Smooth muscle cell (in vitro differentiated cells): ENCODE measurements around the gene PTPN18. TPM values are rescaled to one million over a fixed set of nuclear protein-coding genes. Genes with fewer than 3 reads are reported as not detected.

Experiments
- DNase-seq: peaks from one replicate; lab custom pipeline; 2025; ENCODE audit not compliant: unreplicated experiment; lab: John Stamatoyannopoulos, UW
- H2AFZ ChIP-seq: fragments of 200-600 bp; sonication (generic); 2 replicates; pipeline ENCODE4 v1.6.0; 2016; ENCODE audit warnings: antibody characterized with exemption, low read depth, mild to moderate bottlenecking
- H3F3A ChIP-seq: fragments of 200-600 bp; sonication (generic); 2 replicates; pipeline ENCODE4 v1.6.0; 2017; ENCODE audit warnings: antibody characterized with exemption, low read depth
- H3K27ac ChIP-seq: fragments of 200-600 bp; sonication (generic); 2 replicates; pipeline ENCODE4 v1.5.1; 2016; ENCODE audit warnings: low read depth, mild to moderate bottlenecking
- H3K27me3 ChIP-seq: fragments of 200-600 bp; sonication (generic); 2 replicates; pipeline ENCODE4 v1.6.1; 2016; ENCODE audit warnings: low read depth, mild to moderate bottlenecking
- H3K36me3 ChIP-seq: fragments of 200-600 bp; sonication (generic); 2 replicates; pipeline ENCODE4 v1.5.1; 2016; ENCODE audit warnings: low read depth
- H3K4me1 ChIP-seq: fragments of 200-600 bp; sonication (generic); 2 replicates; pipeline ENCODE4 v1.5.1; 2016; ENCODE audit warnings: low read depth
- H3K4me2 ChIP-seq: fragments of 200-600 bp; sonication (generic); 2 replicates; pipeline ENCODE4 v1.6.0; 2016; ENCODE audit warnings: mild to moderate bottlenecking
- H3K4me3 ChIP-seq: fragments of 200-600 bp; sonication (generic); 2 replicates; pipeline ENCODE4 v1.5.1; 2016; ENCODE audit warnings: mild to moderate bottlenecking
- H3K79me2 ChIP-seq: fragments of 200-600 bp; sonication (generic); 2 replicates; pipeline ENCODE4 v1.6.0; 2016; ENCODE audit warnings: low read depth, mild to moderate bottlenecking
- H3K9ac ChIP-seq: fragments of 200-600 bp; sonication (generic); 2 replicates; pipeline ENCODE4 v1.6.0; 2016; ENCODE audit warnings: low read depth
- H3K9me3 ChIP-seq: fragments of 200-600 bp; sonication (generic); replicated peaks from 2 replicates; pipeline ENCODE4 v1.5.1; 2016; ENCODE audit warnings: low read depth
- H4K20me1 ChIP-seq: fragments of 200-600 bp; sonication (generic); 2 replicates; pipeline ENCODE4 v1.6.0; 2016; ENCODE audit warnings: low read depth
- CTCF ChIP-seq: fragments of 200-600 bp; sonication (generic); IDR thresholded peaks from 2 replicates; pipeline ENCODE4 v1.5.1; 2017; ENCODE audit warnings: borderline replicate concordance, mild to moderate bottlenecking, antibody characterized with exemption; ENCODE audit not compliant: insufficient read depth, poor library complexity, severe bottlenecking
- WGBS: methylation state at CpG from one replicate; pipeline ENCODE4 v1.1.7; 2016; ENCODE audit warnings: low lambda C conversion rate; 5-methylcytosine and 5-hydroxymethylcytosine counted together
- polyA plus RNA-seq: library from polyadenylated mRNA; unstranded; fragments of >200 nt; fragmentation: Nextera tagmentation; extraction: Ambion mirVana; gene quantifications from 2 replicates; pipeline ENCODE4 v1.2.1, GENCODE V29; 2016
- total RNA-seq: library from RNA; depleted of rRNA; stranded (reverse); fragments of >200 nt; gene quantifications from 2 replicates; pipeline ENCODE4 v1.2.3, GENCODE V29; 2014

PTPN18 gene
- total and polyA plus RNA-seq, 2 experiments from 2014 or later = 4.4 to 10.2 TPM

- no peak overlapping the region for H3K27ac ChIP-seq
- no peaks in the 10 kb centered on the region for H3K9me3 ChIP-seq
- no peaks in the 10 kb centered on the region for H3K4me1 ChIP-seq
- H3K9ac ChIP-seq = no peak overlapping the region
- H3K36me3 ChIP-seq = no peaks in the 10 kb centered on the region
- no peaks in the 10 kb centered on the region for H4K20me1 ChIP-seq
- WGBS = 81% methylated on average over 3 of the region's 3 CpGs
- H3F3A ChIP-seq = no peaks in the 10 kb centered on the region
- DNase-seq = no peak
- H2AFZ ChIP-seq = no peak overlapping the region
- no peak for TF ChIP-seq CTCF
- no peaks in the 10 kb centered on the region for H3K79me2 ChIP-seq
- no peak overlapping the region for H3K4me2 ChIP-seq
- no peak overlapping the region for H3K4me3 ChIP-seq
- H3K27me3 ChIP-seq = peaks cover 13% of the 10 kb centered on the region
These were observed 36.3 kb upstream of the PTPN18 start for GRCh38 chr2:130319536-130319935.

- Histone ChIP-seq H2AFZ (peak overlapping the region; percentile 92), H3K4me2 (peak overlapping the region; percentile 84), H3K36me3 (no peaks in the 10 kb centered on the region), H3K4me1 (peaks cover 9% of the 10 kb centered on the region), H3K9ac (peak overlapping the region; percentile 47), H3K4me3 (peak overlapping the region; percentile 54), H3K27ac (peak overlapping the region; percentile 83), H3K79me2 (no peaks in the 10 kb centered on the region), H4K20me1 (no peaks in the 10 kb centered on the region), H3F3A (peaks cover 11% of the 10 kb centered on the region), H3K9me3 (no peaks in the 10 kb centered on the region), H3K27me3 (peaks cover 18% of the 10 kb centered on the region)
- DNase-seq = peak; percentile 63
- peak; percentile 48 for TF ChIP-seq CTCF
- 9% methylated on average over 31 of the region's 43 CpGs for WGBS
These were observed 27.9 kb upstream of the PTPN18 start for GRCh38 chr2:130327703-130328527.

GRCh38 chr2:130328710-130329109, 27.1 kb upstream of the PTPN18 start:
- H2AFZ ChIP-seq = peak overlapping the region; percentile 92
- H3K27ac ChIP-seq = peak overlapping the region; percentile 83
- H3K9me3 ChIP-seq = no peaks in the 10 kb centered on the region
- H3K27me3 ChIP-seq = peaks cover 15% of the 10 kb centered on the region
- no peak for DNase-seq
- peak overlapping the region; percentile 54 for H3K4me3 ChIP-seq
- peak overlapping the region; percentile 84 for H3K4me2 ChIP-seq
- H3K36me3 ChIP-seq = no peaks in the 10 kb centered on the region
- H3F3A ChIP-seq = peaks cover 11% of the 10 kb centered on the region
- no peaks in the 10 kb centered on the region for H4K20me1 ChIP-seq
- 14% methylated on average over 2 of the region's 2 CpGs for WGBS
- H3K4me1 ChIP-seq = peaks cover 9% of the 10 kb centered on the region
- H3K79me2 ChIP-seq = no peaks in the 10 kb centered on the region
- peak overlapping the region; percentile 47 for H3K9ac ChIP-seq
- TF ChIP-seq CTCF = no peak
